ENCODE measurements around the gene AFAP1. TPM values are rescaled to one million over a fixed set of nuclear protein-coding genes. Genes with fewer than 3 reads are reported as not detected.

The AFAP1 gene
- total and polyA plus RNA-seq, 2 of the 4 experiments (the other 2 are of a cell fraction), result 48.2 to 80.9 TPM

GRCh38 chr4:7783541-7783940 is 156.1 kb downstream of the AFAP1 start:
- BruUV-seq (replicated peaks), result no TSS peak
- Histone ChIP-seq H3K14ac (replicated peaks; ENCODE audit: low read depth, low read length) (no peak overlapping the region), H2AK9ac (replicated peaks; ENCODE audit: low read depth, low read length, poor library complexity) (no peak overlapping the region), H2BK5ac (ENCODE audit: low read depth, low read length, poor library complexity, severe bottlenecking) (no peak overlapping the region), H3K79me1 (ENCODE audit: low read depth in 1 of 2, low read length in 2 of 2) (peaks cover 35 to 79% of the 10 kb centered on the region in 2 experiments), H4K20me1 (ENCODE audit: insufficient read depth, low read length) (peaks cover 30% of the 10 kb centered on the region), H3K18ac (ENCODE audit: low read depth, low read length) (no peak overlapping the region), H2AK5ac (ENCODE audit: low read depth, low read length) (no peak overlapping the region), H3K36me3 (ENCODE audit: control insufficient read depth, insufficient read depth, low read length) (peaks cover 59% of the 10 kb centered on the region), H4K91ac (ENCODE audit: insufficient read depth, low read depth, low read length) (no peak overlapping the region), H3K4ac (ENCODE audit: low read depth, low read length) (peak overlapping the region; percentile 36; the same call in 1 of the 2 replicates), H3K4me3 (ENCODE audit: insufficient read depth, low read depth, low read length) (no peak overlapping the region), H3K4me1 (ENCODE audit: control insufficient read depth, insufficient read depth, low read length) (peaks cover 21% of the 10 kb centered on the region), H3K9me3 (ENCODE audit: control insufficient read depth, insufficient read depth, low read length) (no peaks in the 10 kb centered on the region), H2AFZ (replicated peaks; ENCODE audit: low read length, poor library complexity) (peak overlapping the region; percentile 6), H3K23ac (ENCODE audit: low read depth, low read length) (no peak overlapping the region), H2BK20ac (ENCODE audit: low read depth, low read length) (no peak overlapping the region), H3K4me2 (ENCODE audit: low read depth, low read length) (no peak overlapping the region), H2BK120ac (ENCODE audit: low read depth, low read length) (no peak overlapping the region), H3K56ac (ENCODE audit: extremely low read depth, insufficient read depth, low read length) (no peak overlapping the region), H3K27ac (ENCODE audit: insufficient read depth, low read length) (no peak overlapping the region), H4K8ac (ENCODE audit: low read depth in 2 of 2, low read length in 2 of 2) (no peak overlapping the region), H3K9me1 (ENCODE audit: insufficient read depth, low read length) (peaks cover 11% of the 10 kb centered on the region), H4K5ac (ENCODE audit: low read depth, low read length) (no peak overlapping the region; the same call in 1 of the 2 replicates), H3K9ac (ENCODE audit: low read depth, low read length) (no peak overlapping the region), H3K27me3 (ENCODE audit: control insufficient read depth, insufficient read depth, low read length) (no peaks in the 10 kb centered on the region), H2BK15ac (ENCODE audit: low read depth, low read length) (no peak overlapping the region)
- in situ Hi-C loops (cut with MboI; ENCODE audit: low sequenced_read_pairs), result no loop called here
- WGBS, 2 experiments (ENCODE audit: extremely low coverage in 2 of 2, insufficient read length in 1 of 2), result 97% methylated on average over 8 of the region's 8 CpGs; no CpG with 5 or more reads in 1 of the 2 experiments
- POLR2A ChIA-PET (ENCODE audit: unreplicated experiment), result no interaction called here
- ATAC-seq (ENCODE audit: low read depth), result no peak
- no peak for TF ChIP-seq RCOR1 (IDR thresholded peaks at IDR 0.05; ENCODE audit: insufficient replicate concordance, low read length)
- no peak for TF ChIP-seq CHD1 (IDR thresholded peaks at IDR 0.05; ENCODE audit: low read depth, low read length)
- no peak for TF ChIP-seq RFX5 (IDR thresholded peaks at IDR 0.05; ENCODE audit: low read depth, low read length)
- no peak for TF ChIP-seq POLR2A (IDR thresholded peaks at IDR 0.05; ENCODE audit: low read depth, low read length)
- no peak for TF ChIP-seq NFE2L2 (IDR thresholded peaks at IDR 0.05; ENCODE audit: low read depth, low read length)
- TF ChIP-seq MAFK (IDR thresholded peaks at IDR 0.05; ENCODE audit: low read depth, low read length), result no peak
- no peak for TF ChIP-seq USF2 (IDR thresholded peaks at IDR 0.05; ENCODE audit: low read depth, low read length)
- TF ChIP-seq RAD21 (IDR thresholded peaks at IDR 0.05; ENCODE audit: low read length), result no peak
- TF ChIP-seq SMC3 (IDR thresholded peaks at IDR 0.05; ENCODE audit: low read depth, low read length), result no peak
- dilution Hi-C loops (cut with HindIII; ENCODE audit: low sequenced_read_pairs, unreplicated experiment), result no loop called here
- intact Hi-C loops (cut with micrococcal nuclease), result no loop called here
- no peak for DNase-seq
- CTCF ChIA-PET, result interaction anchor here (0.6 kb wide), 1 partner anchor 48 kb away, joined by 3 read pairs; no protein-coding TSS in a partner anchor

Data from IMR-90 (cell line).